Central memory CD4-positive, alpha-beta T cell (primary cell): Measurements from ENCODE around the gene APBA2.
"Not testable (repeated sequence)": the region's sequence is repeated elsewhere in the genome, so short reads cannot be mapped to it uniquely, and the experiment has no call there.

ENCODE experiments used
- DNase-seq: peaks from one replicate; pipeline ENCODE4 v3.0.0; 2022

Gene APBA2

DNA sequence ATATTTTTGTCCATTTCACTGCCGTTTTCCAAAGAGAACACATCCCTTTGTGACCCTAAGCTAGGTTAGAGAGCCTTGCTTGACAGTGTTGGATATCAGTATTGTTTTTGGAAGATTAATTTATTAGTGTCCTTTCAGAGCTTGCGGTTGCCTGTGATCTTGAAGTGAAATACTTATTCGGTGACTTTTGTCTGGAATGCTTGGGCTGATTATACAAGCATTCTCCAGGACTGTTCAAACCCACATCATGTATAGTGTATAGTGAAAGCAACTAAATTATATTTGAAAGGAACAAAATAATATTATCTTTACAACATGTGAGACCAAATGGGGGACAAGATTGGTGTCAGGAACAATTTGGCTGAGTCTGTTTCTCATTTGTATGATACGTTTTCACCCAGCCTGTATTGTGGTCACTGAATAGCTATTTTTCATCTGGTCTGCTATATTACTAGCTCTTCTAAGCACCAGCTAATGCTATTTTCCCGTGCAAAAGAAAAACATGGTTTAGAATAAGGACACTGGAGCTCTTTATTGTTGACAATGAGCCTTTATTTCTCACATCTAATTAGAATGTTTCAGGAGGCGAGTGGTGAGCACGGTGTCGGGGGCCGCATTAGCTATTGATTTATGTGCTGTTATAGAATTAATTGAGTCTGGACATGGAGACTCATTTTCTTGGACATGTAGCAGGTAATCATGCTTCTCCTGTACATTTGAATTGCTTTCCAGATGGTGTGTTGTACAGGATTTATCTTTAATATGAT lies 158.1 kb downstream of the APBA2 start:
- no peak for DNase-seq

DNA sequence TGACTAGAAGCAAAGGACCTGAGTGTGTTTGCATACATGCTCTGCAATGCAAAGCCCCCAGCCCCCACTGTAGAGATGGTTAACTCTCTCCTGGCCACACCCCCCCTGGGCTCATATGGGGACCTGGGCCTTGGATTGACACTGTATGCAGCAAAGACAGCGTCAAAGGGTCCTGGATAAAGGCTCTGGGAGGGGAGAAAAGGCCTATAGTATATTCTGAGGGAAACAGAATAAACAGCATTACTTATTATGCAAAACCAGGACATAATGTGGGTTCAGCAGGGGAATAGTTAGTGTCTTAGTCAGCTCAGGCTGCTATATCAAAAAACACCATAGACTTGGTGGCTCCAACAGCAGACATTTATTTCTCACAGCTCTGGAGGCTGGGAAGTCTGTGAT lies 158.7 kb downstream of the APBA2 start:
- no peak for DNase-seq

DNA sequence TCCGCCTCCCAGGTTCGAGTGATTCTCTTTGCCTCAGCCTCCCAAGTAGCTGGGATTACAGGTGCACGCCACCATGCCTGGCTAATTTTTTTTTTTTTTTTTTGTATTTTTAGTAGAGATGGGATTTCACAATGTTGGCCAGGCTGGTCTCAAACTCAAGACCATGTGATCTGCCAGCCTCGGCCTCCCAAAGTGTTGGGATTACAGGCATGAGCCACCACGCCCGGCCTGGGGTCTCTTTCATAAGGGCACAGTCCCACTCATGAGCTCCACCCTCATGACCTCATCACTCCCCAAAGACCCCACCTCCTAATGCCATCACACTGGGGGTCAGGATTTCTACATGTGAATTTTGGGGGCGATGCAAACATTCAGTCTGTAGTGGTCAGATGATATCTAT lies 159.4 kb downstream of the APBA2 start:
- not testable (repeated sequence) for DNase-seq

DNA sequence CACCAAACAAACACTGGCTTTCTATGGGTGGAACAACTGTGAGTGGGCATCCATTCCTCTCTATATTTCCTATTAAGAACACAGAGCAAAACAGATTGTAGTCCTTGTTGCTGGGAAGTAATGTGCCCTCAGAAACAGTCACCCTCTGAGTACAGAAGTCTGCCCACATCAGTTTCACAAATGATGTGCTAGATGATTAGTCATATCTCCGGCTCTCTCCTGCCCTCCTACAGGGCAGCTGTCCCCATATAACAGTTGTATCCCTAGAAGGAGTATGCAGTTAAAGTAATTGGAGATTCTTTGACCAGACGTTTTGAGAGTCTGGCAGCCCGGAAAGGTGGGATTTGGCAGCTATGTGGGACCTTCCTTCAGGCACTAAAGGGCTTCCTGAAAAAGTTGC lies 159.9 kb downstream of the APBA2 start:
- no peak for DNase-seq

DNA sequence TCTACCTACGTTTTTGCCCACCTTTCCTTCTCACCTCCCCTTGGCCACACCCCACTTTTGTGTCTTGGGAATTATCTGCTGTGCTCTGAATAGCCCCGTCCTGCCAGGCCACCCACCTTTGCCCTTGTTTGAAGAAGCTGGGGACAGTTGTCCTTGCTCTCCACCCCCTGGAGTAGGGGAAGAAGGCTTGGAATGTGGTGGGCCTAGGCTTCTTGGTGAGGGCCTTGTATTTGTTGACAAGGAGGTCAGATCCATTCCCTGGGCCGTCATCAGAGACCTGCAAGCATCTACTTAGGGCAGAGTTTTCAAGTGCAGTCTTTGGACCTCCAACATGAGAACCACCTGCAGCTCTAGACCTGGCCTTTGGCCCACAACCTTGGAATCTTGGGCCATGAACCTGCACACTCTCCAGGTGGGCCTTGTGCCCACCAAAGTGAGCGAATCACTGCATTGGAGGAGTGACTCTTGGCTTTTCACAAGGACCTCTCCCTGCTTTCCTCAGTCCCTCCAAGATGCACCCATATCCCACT lies 160.6 kb downstream of the APBA2 start:
- DNase-seq: no peak

DNA sequence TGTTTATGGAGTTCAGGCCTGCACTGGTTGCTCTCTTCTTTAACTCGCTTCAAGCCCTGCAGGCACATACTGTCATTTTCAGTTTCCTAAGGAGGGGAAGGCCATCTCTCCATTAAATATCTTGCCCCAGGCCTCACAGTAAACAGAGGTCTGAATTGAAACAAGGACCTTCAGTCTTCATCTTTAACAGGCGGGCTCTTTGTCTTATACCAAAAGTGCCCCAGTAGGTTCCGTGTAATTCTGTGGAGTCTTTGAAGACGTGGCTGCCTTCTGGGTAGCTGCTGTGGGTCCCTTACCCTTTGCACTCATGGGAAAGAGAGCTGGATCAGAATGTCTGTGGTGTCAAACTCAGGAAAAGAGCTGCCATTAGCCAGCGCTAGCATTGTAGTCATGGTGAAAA lies 161.2 kb downstream of the APBA2 start:
- DNase-seq: no peak

DNA sequence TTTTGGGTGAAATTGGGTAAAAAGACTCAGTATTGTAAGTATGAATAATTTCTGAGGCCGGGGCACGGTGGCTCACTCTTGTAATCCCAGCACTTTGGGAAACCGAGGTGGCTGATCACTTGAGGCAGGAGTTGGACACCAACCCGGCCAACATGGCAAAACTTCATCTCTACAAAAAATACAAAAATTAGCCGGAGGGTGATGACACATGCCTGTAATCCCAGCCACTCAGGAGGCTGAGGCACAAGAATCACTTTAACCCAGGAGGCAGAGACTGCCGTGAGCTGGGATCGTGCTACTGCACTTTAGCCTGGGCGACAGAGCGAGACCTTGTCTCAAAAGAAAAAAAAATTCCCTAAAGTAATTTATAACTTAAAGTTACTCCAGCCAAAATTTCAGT lies 162.2 kb downstream of the APBA2 start:
- no peak for DNase-seq

DNA sequence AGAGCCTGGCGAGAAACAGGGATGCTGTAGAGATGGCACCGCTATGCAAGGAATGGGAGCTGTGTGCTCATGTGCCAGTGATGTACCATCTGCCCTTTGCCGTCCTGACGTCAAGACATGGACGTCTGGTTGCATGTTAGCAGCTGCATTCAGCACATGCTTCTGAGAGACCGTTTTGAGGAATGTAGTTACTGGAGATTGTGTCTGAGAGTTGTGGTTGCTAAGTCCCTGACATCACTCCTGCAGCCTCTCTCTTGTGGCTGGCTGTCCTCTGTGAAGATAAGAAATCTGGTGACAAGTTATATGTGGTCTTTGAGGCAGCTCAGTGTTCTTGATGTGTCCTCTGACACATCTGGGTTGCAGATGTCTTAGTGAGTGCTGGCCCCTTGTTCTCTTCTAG lies 165.1 kb downstream of the APBA2 start:
- DNase-seq: no peak

DNA sequence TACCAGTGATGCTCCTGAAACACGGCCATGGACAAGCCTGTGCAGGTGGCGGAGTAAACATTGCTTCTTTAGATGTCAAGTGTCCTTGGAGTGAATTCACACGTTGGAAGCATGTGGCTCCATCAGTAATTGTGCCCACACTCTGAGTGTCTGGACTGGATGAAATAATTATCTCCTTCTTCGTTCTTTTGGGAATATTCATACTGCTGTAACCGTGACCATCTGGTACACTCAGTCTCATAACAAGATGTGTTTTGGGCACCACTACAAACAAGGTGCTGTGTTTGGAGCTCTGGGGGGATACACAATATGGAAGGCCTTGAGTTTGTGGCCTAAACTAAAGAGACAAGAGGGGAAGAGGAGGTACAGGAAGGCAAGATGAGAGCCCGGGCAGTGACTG lies 165.6 kb downstream of the APBA2 start:
- no peak for DNase-seq

DNA sequence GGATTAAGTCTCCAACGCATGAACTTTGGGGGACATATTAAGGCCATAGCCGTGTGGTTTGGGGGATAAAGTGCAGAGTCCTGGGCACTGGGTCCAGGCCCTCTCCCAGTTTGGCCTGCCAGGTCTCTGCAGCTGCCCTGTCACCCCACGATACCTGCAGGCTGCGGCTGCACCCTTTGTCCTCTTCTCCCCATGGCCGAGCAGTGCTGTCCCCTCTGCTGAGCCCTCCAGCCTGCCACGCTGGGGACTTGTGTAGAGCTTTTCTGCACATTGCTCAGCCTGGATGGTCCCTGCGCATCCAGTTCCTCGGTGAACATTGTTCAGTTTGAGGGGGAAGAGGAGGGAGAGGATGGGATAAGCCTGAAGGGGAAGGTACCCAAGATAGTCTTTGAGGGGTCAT lies 167.2 kb downstream of the APBA2 start:
- DNase-seq: no peak

DNA sequence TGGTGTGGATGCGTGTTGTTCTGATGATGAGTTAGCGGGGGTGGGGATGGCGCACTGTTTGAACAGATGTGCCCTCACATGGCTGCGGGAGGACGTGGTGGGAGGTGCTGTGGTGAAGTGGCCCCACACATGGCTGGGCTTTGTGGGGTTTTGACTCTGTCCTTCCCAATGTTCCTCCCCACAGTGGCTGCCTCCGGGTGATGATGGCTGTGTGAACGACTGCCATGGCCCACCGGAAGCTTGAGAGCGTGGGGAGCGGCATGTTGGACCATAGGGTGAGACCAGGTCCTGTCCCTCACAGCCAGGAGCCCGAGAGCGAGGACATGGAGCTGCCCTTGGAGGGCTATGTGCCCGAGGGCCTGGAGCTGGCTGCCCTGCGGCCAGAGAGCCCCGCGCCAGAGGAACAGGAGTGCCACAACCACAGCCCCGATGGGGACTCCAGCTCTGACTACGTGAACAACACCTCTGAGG lies 167.9 kb downstream of the APBA2 start:
- no peak for DNase-seq

DNA sequence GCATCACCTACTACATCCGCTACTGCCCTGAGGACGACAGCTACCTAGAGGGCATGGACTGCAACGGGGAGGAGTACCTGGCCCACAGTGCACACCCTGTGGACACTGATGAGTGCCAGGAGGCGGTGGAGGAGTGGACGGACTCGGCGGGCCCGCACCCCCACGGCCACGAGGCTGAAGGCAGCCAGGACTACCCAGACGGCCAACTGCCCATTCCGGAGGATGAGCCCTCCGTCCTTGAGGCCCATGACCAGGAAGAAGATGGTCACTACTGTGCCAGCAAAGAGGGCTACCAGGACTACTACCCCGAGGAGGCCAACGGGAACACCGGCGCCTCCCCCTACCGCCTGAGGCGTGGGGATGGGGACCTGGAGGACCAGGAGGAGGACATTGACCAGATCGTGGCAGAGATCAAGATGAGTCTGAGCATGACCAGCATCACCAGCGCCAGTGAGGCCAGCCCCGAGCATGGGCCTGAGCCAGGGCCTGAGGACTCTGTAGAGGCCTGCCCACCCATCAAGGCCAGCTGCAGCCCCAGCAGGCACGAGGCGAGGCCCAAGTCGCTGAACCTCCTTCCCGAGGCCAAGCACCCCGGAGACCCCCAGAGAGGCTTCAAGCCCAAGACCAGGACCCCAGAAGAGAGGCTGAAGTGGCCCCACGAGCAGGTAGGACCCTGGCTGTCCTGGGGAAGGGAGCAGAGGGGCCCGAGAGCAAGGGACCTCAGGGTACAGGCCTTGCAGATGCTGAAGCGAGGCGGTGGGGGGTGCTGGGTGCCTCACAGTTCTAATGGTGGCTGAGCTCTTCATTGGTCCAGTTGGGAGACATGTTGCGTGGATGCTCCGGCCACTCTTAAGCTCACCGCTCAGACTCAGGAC lies 168.6 kb downstream of the APBA2 start:
- DNase-seq: no peak

DNA sequence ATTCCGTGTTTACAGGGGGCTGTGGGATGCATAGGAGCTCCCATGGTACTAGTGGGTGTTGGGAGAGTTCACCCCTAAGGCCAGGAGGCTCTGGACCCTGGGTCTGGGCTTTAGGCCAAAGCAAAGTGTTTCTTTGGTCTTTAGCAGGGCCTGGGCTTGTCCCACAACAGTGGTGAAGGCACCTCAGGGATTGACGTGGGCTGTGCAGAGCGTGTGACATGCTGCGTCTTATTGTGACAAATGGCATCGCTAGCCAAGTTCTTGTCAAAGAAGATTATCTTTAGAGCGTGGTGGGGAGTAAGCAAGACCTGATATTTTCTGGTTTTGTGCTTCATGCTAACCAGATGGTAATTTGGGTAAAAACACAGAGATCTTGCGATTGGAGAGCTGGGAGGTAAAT lies 170.1 kb downstream of the APBA2 start:
- DNase-seq: no peak

DNA sequence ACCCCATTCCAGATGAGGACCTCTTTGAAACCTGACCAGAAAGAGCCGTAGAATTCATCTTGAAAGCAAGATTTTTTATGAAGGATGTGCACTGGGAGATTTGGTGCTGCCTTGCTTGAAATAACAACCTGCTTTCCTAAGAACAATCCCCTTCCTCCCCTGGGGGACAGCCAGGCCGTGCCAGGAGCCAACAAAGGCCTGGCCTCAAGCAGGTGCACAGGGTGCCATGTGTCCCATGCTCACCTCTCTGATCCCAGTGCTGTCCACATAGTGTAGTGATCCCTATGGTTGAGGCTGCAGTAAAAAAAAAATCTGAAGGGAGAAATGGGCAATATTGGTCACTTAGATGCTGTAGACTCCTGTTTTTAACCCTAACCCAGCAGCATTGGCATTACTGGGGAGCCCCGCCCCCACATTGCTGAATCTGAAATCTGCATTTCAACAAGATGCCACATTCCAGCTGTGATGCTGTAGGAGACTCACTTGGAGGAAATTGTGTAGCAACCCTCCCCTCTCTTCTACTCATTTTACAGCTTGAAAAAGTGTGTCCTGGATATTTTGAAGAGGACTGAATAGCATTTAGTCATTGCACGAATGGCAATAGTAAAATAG lies 171.2 kb downstream of the APBA2 start:
- DNase-seq: no peak

DNA sequence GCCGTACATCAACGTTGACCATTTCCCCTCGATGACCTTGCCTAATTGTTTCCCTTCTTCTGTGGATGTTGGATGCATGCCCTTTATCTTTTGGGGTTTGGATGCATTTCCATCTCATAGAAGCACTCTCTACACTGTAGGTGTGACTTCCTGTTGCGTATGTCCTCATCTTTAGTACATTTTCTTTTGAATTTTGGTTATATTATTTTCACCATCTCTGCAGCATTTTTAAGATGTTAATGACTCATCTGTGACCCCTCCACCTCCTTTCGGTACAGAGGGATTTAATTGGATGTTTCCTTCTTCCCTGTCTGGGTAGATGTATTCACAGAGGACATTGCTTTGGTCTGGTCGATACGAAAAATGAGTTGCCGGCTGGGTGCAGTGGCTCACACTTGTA lies 172.1 kb downstream of the APBA2 start:
- DNase-seq: no peak

DNA sequence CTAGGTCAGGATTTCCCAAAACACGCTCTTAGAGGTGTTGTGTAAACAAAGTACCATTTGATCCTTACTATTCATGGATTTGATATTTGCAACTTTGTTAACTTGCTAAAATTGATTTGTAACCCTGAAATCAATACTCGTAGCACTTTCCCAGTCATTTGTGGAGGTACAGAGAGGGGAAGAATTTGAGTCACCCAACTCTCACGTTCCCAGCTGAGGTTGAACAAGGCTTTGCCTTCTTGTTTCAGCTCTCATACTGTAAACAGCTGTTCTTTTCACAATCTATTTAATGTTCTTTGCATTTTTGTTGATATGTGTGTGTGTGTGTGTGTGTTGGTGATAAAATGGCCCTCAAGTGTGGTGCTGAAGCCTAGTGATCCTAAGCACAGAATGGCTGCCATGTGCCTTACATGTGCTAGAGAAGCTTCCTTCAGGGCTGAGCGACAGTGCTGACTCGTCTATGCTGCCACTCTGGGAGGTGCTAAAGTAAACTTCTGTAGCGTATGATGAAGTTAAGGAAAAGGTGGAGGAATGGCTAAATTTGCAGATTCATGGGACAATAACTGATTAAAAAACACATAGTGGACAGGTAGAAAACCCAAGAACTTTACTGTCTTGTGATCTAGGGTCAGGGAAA lies 173.2 kb downstream of the APBA2 start:
- DNase-seq: no peak

DNA sequence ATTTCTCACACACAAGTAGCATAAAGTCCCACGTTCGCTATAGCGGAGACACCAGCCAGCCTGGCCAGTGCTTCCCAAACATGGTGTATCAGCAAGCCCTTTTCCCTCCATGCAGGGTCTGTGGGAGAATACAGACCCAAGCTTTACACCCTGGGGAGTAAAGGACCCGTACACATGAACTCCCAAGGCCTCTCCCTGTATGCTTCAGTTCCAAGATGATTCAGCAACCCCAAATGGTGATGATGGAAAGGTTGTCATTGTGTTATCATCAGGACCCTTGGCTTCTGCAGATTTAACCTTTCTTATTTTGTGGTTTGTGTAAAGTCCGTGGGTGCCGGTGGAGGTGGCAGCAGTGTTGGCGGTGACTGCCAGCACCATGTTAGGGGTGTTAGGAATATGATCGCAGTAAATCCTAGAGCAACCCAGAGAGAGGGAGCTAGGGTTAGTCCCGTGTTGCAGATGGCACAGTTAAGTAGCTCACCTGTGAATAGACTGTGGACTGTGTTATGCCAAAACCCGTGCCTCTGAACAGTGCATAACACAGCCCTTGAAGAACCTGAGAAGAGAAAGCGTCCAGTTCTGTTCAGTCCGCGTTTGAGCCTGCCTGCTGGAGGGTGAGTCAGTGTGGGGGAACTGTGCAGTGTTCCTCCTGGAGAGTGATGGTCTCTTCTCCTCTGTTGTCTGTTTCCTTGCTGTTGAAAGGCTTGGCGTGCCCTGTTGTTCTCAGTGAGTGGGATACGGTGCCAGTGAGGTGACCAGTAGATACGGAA lies 174.3 kb downstream of the APBA2 start:
- no peak for DNase-seq

DNA sequence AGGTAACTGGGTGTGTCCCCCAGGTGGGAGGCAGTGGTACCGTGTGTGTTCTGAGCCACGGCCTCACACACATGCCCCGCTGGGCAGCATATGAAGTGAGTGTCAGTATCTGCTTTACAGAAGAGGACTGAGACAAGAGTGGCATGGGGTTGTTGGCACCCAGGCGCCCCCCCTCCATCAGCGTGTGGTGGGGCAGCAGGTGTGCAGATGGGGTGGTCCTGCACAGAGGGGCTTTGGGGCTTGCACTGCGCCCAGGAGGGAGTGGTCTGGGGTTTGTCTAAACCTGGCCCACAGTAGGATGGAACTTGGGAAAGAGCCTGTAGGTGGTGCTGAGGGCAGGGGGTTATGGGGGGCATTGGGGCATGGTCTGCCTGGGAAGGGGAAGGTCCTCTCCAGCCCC lies 176.0 kb downstream of the APBA2 start:
- DNase-seq: no peak

DNA sequence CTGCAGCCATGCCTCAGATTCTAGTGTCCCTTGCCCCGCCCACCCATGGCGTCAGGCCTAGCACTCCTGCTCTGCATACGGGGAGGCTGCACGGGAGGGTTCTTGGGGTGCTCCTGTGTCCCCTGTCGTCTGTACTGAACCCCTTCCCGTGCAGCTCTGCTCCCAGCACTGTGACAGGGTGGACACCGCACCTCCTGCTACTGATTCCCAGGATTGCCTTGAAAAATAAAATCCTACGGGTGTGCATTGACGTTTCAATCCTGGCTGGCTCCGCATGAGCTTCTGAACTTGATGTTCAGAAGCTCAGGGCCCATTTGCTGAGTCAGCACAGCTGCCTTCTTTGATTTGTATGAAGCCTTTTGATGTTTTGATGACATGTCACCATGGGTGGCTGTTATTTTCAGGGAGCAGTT lies 176.4 kb downstream of the APBA2 start:
- no peak for DNase-seq

DNA sequence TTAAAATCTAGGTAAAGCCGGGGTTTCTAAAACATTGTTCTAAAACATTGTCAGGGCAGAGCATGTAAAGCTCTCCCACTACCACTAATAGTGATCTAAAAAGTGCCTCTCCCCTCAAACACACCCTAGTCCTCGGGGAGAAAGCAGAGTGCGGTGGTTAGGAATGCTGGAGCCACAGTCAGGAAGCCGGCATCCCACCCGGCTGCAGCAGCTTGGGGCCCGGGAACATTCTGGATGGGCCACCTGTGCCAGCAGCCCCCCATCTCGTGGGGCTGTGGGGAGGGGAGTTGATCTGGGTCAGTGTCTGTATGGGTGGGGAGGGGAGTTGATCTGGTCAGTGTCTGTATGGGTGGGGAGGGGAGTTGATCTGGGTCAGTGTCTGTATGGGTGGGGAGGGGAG lies 176.9 kb downstream of the APBA2 start:
- no peak for DNase-seq

DNA sequence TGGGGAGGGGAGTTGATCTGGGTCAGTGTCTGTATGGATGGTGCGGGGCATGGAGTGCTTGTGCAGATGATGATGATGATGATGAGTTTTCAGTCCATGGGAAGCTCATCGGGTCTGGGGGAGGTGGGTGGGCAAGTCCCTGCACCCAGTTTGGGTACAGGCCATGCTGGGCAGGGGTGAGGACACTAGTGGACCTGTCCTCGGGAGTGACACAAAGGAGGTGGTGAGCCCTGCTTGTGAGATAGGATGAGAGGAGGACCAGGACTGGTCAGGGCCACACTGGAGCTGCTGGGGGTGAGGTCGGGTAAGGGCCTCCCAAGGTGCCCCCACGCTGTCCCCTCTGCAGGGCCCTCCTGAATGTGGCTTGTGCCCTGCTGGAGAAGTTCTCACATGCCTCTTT lies 177.9 kb downstream of the APBA2 start:
- DNase-seq: no peak

DNA sequence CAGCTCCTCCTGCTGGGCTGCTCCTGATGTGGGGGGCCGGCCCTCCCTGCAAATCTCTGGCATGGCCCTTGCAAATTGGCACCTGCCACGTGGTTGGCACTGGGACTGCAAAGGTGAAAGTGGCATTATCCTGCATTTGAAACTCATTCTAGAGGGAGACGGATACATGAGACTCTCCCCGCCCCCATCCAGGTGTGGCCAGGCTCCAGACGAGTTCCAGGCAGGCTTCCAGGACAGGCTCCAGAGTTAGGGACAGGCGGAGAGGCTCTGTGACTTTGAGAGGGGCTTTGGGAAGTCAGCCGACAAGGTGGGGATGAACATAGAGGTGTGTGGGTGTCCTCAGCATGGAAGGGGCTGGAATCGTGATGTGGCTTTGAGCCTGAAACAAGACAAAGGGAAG lies 178.5 kb downstream of the APBA2 start:
- DNase-seq: no peak
